Activated CD8-positive, alpha-beta memory T cell treated with anti-CD3 and anti-CD28 coated beads for 24 hours (primary cell): Measurements from ENCODE around the gene CFDP1.

Source experiments
- DNase-seq: peaks from one replicate; pipeline ENCODE4 v3.0.0-alpha.2; 2020

The CFDP1 gene

DNA sequence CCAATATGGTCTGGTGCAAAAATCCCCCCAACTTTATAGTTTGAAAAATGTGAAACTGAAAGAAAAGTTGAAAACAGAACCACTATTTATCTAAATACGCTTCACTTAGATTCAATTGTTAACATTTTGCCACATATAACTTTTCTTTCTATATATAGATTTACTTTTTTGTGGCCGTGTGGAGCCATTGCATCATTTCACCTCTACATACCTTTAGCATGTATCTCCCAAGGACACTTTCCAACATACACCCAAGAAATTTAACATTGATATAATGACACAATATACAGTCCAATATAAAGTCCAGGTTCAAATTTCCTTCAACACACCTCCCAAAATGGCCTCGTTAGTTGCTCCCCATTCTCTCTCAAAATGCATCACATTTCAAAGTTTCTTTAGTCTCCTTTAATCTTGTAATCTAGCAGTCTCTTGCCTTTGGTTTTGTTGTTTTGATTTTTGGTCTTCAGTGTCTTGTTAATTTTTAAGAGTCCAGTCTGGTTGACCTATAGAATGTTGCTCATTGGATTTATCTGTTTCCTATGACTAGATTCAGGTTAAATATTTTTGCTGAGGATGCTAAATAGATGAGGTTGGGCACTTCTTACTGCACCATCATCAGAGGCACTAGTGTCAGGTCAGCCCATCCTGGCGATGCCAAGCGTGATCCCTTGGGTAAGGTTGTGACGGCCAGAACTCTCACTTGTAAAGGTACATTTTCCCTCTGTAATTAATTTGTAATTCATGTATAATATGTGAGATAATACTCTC, 117.6 kb downstream of the CFDP1 start:
- no peak for DNase-seq

- no peak for DNase-seq
Observed at GRCh38 chr16:75312875-75313274, 120.4 kb downstream of the CFDP1 start.

- DNase-seq, result no peak
Observed at GRCh38 chr16:75311383-75311938, 121.8 kb downstream of the CFDP1 start.

DNA sequence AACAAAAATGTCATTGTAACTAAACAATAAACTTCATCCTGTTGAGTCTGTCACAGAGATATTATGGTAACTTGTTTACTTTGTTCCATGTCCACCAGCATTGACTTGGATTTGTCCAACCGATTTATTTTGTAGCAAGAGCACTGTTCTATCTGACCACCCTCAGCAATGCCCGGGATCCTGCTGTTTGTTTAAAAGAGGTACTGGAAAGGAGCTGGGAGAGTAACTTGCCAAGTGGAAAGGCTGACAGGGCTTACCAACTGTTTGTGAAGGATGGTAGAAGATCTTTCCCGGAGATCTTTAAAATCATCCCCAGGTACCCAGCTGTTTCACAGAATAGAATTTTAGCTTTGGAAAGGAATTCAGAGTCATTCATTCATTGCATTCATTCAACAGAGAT, 122.8 kb downstream of the CFDP1 start:
- DNase-seq, result no peak

- no peak for DNase-seq
Observed at GRCh38 chr16:75309899-75310430, 123.3 kb downstream of the CFDP1 start.

- no peak for DNase-seq
Observed at GRCh38 chr16:75309156-75309555, 124.1 kb downstream of the CFDP1 start.

DNA sequence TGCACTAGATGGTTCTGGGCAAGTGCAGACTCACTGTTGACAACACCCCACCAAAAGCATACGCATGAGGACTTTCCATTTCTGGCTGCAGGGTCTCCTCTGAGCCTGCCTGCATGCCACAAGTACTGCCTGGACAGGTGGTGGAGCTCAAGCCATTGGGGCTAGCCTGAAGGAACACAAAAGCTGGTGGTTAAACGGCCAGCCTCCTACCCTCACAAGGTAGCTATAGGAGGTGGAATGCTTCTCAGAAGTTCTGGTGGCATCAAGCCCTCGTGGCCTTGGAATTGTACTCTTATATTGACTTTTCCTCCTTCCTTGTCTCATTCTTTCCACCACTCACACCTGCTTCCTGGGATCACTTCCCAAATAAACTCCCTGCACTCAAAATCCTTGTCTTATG, 125.3 kb downstream of the CFDP1 start:
- DNase-seq, result no peak

DNA sequence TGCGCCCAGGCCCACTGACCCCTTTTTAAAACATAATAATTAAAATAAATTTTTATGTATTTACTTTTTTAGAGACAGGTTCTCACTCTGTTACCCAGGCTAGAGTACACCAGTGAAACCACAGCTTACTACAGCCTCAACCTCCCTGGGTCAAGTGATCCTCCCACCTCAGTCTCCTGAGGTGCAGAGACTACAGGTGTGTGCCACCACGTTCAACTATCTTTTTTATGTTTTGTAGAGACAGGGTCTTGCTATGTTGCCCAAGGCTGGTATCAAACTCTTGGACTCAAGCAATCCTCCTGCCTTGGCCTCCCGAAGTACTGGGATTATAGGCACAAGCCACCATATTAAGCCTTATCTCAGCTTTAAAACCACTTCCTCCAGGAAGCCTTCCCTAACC, 125.8 kb downstream of the CFDP1 start:
- no peak for DNase-seq

- DNase-seq, result no peak
Observed at GRCh38 chr16:75306099-75306762, 127.1 kb downstream of the CFDP1 start.

GRCh38 chr16:75305364-75306098, 127.8 kb downstream of the CFDP1 start:
- DNase-seq, result peak; percentile 62

- no peak for DNase-seq
Observed at GRCh38 chr16:75304521-75305363, 128.6 kb downstream of the CFDP1 start.

DNA sequence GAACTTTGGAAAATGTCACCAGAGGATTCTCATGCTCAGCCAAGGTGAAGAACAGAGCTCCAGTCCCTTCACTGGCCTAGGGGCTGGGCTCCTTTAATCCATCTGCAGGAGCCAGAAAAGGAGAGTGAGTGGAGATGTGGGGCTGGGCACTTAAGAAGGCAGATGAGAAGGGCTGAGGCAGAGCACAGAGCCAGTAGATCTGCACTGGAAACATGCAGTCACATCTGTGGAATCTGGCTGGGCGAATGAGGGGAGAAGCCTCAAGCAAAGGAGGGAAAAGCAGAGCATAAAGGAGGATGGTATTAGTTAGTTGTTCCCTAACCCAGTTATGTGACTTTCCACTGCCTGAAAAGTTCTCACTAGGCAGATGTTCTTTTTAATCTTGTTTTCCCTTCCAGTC, 131.5 kb downstream of the CFDP1 start:
- no peak for DNase-seq

GRCh38 chr16:75298267-75298666, 135.0 kb downstream of the CFDP1 start:
- DNase-seq, result no peak

GRCh38 chr16:75296606-75297005, 136.7 kb downstream of the CFDP1 start:
- DNase-seq, result no peak

DNA sequence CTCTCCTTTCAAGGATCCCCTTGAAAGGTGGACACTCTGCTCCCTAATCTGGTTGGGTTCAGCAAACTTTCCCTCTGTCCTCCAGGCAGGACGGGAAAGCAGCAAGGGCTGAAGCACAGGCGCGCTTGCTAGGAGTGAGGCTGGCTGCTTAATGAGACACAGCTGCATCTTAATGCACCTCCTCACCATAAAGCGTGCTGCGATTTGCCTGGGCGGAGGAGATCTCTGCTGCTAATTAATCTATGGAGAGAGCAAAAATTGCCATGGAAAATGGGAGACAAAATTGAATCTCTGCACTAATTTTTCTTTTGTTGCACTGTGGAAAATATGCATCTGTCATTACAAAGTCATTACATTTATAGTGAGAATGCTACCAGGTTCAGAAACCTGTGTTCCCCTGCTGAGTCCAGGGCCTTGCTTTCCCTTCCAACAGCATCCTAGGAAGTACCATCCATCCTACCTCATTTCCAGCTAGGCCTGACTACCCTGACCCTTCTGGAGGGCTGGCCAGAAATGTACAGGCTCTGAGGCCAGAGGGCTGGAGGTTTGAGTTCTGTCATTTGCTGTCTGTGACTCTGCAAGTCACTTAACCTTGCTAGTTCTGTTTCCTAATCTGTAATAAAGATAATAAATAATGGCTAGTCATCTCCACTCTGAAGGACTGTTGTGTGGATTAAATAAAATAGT, 138.4 kb downstream of the CFDP1 start:
- no peak for DNase-seq

DNA sequence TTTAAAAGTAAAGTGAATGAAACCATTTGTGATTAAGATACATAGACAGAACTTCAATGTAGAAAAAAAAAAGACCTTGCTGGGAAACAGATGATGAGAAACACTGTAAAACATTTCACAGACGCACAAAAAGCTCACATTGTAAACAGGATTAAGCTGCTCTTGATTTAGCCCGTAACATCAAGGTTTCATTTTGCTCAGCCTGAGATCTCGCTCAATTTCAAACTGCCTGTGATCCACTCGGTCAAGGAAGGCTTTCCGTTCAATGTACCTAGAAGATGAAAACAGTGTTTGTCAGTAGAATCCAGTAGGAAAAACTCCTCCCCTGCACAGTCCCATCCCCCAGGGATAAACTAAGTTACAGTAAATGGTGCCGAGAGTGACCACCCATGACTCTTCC, 139.5 kb downstream of the CFDP1 start:
- no peak for DNase-seq

DNA sequence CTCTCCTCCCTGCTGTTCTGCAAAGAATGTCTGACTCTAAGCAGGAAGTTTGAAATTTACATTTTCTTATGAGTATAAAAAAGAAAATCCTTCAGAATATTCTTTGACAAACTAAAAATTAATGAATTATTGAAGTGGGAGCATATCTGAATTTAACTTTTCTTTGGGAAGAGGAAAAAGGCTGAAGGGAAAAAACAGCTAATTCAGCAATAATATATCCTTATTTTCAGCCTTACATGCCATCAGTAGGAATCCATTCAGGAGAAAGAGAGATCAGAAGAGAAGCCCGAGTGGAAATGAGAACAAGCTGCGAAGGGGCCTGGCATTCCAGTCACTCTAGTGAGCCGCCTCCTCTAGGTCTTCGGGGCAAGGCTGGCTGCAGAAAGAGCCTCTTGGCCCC, 140.1 kb downstream of the CFDP1 start:
- DNase-seq, result no peak

DNA sequence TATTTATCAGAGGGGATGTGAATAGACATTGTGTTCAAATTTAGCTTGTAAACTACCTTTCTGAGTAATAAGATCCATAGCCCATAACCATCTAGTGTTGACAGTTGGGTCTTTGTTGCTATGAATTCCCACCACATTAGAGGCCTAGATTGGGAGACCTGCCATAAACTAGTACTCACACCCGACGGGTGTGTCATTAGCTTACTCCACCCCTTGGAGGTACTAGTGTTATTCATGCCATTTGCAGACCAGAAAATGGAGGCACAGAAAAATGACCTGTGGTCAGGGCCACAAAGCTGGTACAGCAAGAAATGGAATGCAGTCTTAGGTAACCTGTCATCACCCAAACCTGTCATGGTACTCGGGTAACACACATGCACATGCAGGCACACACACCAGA, 140.6 kb downstream of the CFDP1 start:
- no peak for DNase-seq

DNA sequence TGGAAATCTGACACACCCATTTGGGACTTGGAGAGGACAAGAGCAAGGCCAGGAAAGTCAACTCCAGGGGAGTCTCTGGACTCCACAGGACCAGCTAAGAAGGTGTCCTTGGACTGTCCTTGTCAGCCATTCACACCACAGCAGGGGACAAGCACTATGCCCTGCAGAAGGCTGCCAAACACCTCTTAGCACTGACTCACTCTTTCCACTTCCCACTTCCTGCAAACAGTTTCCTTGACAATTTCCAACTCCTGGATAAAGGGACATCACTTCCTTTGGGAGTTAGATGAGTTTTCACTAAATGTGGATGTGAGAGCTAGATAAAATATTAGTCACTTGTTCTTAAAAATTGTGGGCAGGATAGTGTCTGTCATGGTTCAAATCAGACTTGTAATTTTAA, 144.1 kb downstream of the CFDP1 start:
- no peak for DNase-seq

- DNase-seq, result peak; percentile 71
Observed at GRCh38 chr16:75288596-75289120, 144.6 kb downstream of the CFDP1 start.

GRCh38 chr16:75288181-75288580, 145.1 kb downstream of the CFDP1 start:
- no peak for DNase-seq

DNA sequence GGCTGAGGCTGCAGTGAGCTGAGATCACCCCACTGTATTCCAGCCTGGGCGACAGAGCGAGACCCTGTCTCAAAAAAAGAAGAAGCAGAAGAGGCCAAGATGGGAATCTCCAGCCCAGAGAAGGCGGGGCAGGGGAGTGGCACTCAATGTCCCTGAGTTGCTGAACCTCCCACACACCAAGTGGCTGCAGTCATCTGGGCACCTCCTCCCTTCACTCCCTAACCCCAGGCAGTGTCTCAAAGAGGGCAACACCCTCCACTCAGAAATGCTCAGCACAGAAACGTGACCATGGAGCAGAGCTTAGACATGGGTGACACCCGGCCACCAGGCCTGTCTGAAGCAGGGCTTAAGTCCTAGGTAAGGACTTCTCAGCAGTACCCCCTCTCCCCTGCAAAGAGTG, 145.6 kb downstream of the CFDP1 start:
- DNase-seq, result no peak
